ENCODE measurements around the gene PCDHGA3.
A peak's percentile ranks its signal among the peaks of the same experiment; 100 is the strongest.
"Not testable (repeated sequence)": the region's sequence is repeated elsewhere in the genome, so short reads cannot be mapped to it uniquely, and the experiment has no call there.

The PCDHGA3 gene

DNA sequence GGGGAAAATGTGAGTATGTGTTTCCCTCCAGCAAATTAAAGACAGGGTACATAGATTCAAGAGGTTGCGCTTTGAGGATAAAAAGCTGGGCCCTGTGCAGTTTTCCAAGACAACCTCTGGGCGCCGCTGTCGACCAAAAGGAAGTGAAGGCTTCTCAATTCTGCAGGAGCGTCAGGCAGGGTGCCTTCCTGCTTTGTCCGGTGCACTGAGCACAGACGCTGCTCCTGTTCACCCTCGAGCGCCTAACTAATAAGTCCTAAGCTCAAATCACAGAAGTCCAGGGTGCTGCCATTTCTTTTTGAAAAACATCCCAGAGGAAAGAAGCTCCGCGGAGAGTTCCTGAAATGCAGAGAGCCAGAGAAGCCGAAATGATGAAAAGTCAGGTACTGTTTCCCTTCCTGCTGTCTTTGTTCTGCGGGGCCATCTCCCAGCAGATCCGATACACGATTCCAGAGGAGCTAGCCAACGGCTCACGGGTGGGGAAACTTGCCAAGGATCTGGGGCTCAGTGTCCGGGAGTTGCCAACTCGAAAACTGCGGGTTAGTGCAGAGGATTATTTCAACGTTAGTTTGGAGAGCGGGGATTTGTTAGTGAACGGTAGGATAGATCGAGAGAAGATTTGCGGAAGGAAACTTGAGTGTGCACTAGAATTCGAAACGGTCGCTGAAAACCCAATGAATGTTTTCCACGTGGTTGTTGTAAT is 6.4 kb downstream of the PCDHGA3 start, which contains the start of gene PCDHGB1:
Gene PCDHGB1, plus strand, starts transcription at position 183 of the 703 bp plus-strand sequence. Its CDS starts 162 bp downstream, at position 345.
- peak; percentile 59 for DNase-seq (ENCODE audit: low spot score)

- DNase-seq (ENCODE audit: low spot score): no peak
These were observed 8.0 kb downstream of the PCDHGA3 start for GRCh38 chr5:141351591-141351990.

GRCh38 chr5:141354900-141355469 is 11.4 kb downstream of the PCDHGA3 start, which contains the start of gene PCDHGA4:
PCDHGA4 (plus strand) TSS chr5:141355021; CDS start chr5:141355108, 87 bp downstream.
- no peak for DNase-seq (ENCODE audit: low spot score)

DNA sequence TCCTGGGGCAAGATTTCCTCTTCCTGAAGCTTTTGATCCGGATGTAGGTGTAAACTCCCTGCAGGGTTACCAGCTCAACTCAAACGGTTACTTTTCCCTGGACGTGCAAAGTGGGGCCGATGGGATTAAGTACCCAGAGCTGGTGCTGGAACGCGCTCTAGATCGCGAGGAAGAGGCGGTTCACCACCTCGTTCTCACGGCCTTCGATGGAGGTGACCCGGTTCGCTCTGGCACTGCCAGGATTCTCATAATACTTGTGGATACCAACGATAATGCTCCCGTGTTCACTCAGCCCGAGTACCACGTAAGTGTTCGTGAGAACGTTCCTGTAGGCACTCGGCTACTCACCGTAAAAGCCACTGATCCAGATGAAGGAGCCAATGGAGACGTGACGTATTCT is 12.0 kb downstream of the PCDHGA3 start:
- DNase-seq (ENCODE audit: low spot score): no peak

- DNase-seq (ENCODE audit: low spot score): no peak
These were observed 12.5 kb downstream of the PCDHGA3 start for GRCh38 chr5:141356133-141356532.

DNA sequence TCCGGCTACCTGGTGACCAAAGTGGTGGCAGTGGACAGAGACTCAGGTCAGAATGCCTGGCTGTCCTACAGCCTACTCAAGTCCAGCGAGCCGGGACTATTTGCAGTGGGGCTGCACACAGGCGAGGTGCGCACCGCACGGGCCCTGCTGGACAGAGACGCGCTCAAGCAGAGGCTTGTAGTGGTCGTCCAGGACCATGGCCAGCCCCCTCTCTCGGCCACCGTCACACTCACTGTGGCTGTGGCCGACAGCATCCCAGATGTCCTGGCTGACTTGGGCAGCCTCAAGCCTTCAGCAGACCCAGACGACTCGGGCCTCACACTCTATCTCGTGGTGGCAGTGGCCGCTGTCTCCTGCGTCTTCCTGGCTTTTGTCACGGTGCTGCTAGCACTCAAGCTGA is 13.3 kb downstream of the PCDHGA3 start:
- DNase-seq (ENCODE audit: low spot score): no peak

GRCh38 chr5:141359790-141360426 is 16.3 kb downstream of the PCDHGA3 start, which contains the start of gene PCDHGB2:
PCDHGB2 (plus strand) TSS chr5:141359994; CDS start chr5:141360136, 142 bp downstream.
- DNase-seq (ENCODE audit: low spot score): no peak

DNA sequence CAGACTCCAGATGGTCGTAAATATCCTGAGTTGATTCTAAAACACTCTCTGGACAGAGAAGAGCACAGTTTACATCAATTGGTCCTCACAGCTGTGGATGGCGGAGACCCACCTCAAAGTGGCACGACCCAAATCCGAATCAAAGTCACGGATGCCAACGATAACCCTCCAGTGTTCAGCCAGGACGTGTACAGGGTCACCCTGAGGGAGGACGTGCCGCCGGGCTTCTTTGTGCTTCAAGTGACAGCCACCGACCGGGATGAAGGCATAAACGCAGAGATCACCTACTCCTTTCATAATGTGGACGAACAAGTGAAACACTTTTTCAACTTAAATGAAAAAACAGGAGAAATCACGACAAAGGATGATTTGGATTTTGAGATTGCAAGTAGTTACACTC is 17.1 kb downstream of the PCDHGA3 start:
- DNase-seq (ENCODE audit: low spot score): no peak

DNA sequence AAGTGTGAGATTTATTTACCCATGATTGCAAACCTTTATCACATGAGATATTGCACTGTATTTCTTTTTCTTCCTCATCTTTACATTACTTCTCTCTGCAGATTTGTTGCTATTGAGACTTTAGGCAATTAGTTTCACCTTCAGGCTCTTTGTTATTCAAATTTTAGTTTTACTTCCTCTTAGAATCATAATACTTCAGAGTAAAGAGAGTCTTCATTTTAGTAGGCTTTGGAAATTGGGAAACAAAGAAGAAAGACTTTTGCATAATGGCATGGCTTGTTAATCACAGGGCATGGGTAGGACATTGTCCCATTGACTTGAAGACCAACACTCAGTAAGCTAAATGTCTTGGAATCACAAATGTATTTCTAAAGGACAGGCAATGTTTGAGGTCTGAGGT is 19.1 kb downstream of the PCDHGA3 start:
- DNase-seq (ENCODE audit: low spot score): no peak

GRCh38 chr5:141363952-141364660 is 20.5 kb downstream of the PCDHGA3 start, which contains the start of gene PCDHGA5:
PCDHGA5 (plus strand) TSS chr5:141364162; CDS start chr5:141364331, 169 bp downstream.
- DNase-seq (ENCODE audit: low spot score): no peak

DNA sequence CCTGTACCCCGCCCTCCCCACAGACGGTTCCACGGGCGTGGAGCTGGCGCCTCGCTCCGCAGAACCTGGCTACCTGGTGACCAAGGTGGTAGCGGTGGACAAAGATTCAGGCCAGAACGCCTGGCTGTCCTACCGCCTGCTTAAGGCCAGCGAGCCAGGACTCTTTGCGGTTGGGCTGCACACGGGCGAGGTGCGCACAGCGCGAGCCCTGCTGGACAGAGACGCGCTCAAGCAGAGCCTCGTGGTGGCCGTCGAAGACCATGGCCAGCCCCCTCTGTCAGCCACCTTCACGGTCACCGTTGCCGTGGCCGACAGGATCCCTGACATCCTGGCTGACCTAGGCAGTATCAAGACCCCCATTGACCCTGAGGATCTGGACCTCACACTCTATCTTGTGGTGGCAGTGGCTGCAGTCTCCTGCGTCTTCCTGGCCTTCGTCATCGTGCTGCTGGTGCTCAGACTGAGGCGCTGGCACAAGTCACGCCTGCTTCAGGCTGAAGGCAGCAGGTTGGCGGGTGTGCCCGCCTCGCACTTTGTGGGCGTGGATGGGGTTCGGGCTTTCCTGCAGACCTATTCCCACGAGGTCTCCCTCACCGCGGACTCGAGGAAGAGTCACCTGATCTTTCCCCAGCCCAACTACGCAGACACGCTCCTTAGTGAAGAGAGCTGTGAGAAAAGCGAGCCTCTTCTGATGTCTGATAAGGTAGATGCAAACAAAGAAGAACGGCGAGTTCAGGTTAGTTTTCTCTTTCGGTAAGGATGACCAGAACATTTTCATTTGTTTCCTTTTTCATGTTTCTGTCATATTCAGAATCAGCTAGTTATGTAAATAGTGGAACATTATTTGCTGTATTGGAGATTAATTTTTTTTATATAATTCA is 22.6 kb downstream of the PCDHGA3 start:
- DNase-seq (ENCODE audit: low spot score): no peak

DNA sequence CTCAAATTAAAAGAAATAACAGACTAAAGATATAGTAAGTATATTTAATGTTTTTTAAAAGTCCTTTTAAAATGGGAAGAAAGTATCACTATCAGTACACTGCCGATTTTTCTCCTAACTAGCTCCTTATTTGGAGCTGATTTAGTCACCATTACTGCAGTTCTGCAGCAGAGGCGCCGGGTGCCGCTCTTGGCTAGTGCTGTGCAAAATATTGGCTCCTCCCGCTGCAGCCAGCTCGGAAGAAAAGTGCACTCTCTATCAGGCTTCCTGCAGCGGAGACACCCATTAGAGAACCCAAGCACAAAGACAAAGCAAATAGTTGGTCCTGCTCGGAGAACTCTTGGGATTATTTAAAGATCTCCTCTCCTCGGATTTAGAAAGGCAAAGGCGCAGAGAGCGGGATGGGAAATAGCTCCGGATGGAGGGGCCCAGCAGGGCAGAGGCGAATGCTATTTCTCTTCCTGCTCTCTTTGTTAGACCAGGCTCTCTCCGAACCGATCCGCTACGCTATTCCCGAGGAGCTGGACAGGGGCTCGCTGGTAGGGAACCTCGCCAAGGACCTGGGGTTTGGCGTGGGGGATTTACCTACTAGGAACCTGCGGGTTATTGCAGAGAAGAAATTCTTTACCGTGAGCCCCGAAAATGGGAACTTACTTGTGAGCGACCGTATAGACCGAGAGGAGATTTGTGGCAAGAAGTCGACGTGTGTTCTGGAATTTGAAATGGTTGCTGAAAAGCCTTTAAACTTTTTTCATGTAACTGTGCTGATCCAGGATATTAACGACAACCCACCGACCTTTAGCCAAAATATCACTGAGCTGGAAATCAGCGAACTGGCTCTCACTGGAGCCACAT is 26.6 kb downstream of the PCDHGA3 start, which contains the start of gene PCDHGB3:
Gene PCDHGB3, plus strand, starts transcription at position 249 of the 855 bp plus-strand sequence. Its CDS starts 153 bp downstream, at position 402.
- no peak for DNase-seq (ENCODE audit: low spot score)

GRCh38 chr5:141371572-141372475 is 28.2 kb downstream of the PCDHGA3 start:
- no peak for DNase-seq (ENCODE audit: low spot score)

DNA sequence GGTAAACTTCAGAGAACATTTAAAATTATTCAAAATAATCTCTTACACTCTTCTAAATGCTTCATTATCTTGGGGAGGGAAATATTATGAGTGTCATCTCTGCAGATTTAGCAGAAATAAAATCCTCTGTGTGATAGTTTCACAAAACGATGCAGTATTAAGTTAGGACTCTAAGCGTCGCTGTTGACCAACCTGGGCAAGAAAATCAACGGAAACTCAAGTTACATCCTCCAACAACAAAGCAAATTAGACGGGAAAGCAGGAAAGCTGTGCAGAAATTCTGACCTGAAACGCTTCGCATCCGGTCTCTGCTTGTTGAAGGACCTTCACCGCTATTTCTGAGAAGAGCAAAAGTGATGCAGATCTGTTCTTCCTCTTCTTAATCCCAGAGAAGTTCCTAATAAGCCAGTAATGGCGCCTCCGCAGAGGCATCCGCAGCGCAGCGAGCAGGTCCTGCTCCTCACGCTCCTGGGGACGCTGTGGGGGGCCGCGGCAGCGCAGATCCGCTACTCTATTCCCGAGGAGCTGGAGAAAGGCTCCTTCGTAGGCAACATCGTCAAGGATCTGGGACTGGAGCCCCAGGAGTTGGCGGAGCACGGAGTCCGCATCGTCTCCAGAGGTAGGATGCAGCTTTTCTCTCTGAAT is 30.2 kb downstream of the PCDHGA3 start, which contains the start of gene PCDHGA6:
Gene PCDHGA6, plus strand, starts transcription at position 219 of the 645 bp plus-strand sequence. Its CDS starts 193 bp downstream, at position 412.
- no peak for DNase-seq (ENCODE audit: low spot score)

- DNase-seq (ENCODE audit: low spot score): no peak
These were observed 31.0 kb downstream of the PCDHGA3 start for GRCh38 chr5:141374627-141375026.

DNA sequence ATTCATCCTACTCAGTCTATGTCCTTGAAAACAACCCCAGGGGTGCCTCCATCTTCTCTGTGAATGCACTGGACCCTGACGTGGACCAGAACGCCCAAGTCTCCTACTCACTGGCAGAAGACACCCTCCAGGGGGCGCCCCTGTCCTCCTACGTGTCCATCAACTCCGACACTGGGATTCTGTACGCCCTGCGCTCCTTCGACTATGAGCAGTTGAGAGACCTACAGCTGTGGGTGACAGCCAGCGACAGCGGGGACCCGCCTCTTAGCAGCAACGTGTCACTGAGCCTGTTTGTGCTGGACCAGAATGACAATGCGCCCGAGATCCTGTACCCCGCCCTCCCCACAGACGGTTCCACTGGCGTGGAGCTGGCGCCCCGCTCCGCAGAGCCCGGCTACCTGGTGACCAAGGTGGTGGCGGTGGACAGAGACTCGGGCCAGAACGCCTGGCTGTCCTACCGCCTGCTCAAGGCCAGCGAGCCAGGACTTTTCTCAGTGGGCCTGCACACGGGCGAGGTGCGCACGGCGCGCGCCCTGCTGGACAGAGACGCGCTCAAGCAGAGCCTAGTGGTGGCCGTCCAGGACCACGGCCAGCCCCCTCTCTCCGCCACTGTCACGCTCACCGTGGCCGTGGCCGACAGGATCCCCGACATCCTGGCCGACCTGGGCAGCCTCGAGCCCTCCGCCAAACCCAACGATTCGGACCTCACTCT is 32.0 kb downstream of the PCDHGA3 start:
- not testable (repeated sequence) for DNase-seq (ENCODE audit: low spot score)

DNA sequence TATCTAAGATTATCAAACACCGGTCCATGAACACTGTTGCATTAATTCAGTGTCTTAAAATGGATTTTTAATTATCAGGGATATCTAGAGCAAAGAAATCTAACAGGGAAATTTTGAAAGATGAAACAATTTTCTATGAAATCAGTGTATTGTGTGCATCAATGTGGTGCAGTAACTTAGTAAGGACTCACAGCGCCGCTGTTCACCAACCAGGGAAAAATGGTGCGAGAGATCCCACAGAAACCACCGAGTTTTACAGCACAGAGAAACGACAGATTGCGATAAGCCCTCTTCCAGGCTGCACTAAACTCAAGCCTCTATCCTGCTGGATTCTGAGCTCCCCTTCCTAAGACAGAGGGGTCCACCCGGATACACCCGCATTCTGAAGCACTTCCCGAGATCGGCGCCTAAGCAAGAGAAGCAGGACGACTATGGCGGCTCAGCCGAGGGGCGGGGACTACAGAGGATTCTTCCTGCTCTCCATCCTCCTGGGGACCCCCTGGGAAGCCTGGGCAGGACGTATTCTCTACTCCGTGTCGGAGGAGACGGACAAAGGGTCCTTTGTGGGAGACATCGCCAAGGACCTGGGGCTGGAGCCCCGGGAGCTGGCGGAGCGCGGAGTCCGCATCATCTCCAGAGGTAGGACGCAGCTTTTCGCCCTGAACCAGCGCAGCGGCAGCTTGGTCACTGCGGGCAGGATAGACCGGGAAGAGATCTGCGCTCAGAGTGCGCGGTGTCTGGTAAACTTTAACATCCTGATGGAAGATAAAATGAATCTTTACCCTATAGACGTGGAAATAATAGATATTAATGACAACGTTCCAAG is 39.1 kb downstream of the PCDHGA3 start, which contains the start of gene PCDHGA7:
Gene PCDHGA7, plus strand, starts transcription at position 274 of the 826 bp plus-strand sequence. Its CDS starts 158 bp downstream, at position 432.
- DNase-seq (ENCODE audit: low spot score): no peak

All from ecto neural progenitor cell (in vitro differentiated cells).